Epithelial cell of umbilical artery (primary cell): ENCODE data around the gene POP4. TPM values are rescaled to one million over a fixed set of nuclear protein-coding genes. Genes with fewer than 3 reads are reported as not detected.

ENCODE experiments used
- total RNA-seq: library from RNA; depleted of rRNA; stranded (reverse); fragments of >200 nt; gene quantifications from 2 replicates; pipeline ENCODE4 v1.2.3, GENCODE V29; 2014

POP4 gene
- 73.1 and 93.2 TPM in 2 replicates for total RNA-seq

GRCh38 chr19:29605653-29606419 lies at the start of gene POP4:
Gene POP4 (plus strand): TSS chr19:29606283. CDS start chr19:29606319, 36 bp downstream.

GRCh38 chr19:29665215-29665825 lies 59.2 kb downstream of the POP4 start, which contains the start of gene PLEKHF1:
Gene PLEKHF1 (plus strand): TSS chr19:29665461. CDS start chr19:29673840, 8,379 bp downstream.

Other genes starting within 250 kb of the POP4 start
- gene VSTM2B, start 80.3 kb upstream of the POP4 start, total RNA-seq, result not detected in 2 replicates
- gene PLEKHF1, start 59.2 kb downstream of the POP4 start, total RNA-seq, result 6.8 and 16.6 TPM in 2 replicates
- 17.8 and 18.2 TPM in 2 replicates for gene C19orf12, start 109.0 kb downstream of the POP4 start, total RNA-seq
- gene CCNE1, start 205.7 kb downstream of the POP4 start, total RNA-seq, result 9.1 and 9.4 TPM in 2 replicates